SU-DHL-6 (cell line): ENCODE results near the gene DRC1.

Experiments used
- H2AFZ ChIP-seq: fragments of 200-600 bp; sonication (generic); 2 replicates; pipeline ENCODE4 v1.6.1; 2014; ENCODE audit warnings: low read depth, mild to moderate bottlenecking, moderate library complexity, mixed read lengths, antibody characterized with exemption, low read length; ENCODE audit not compliant: severe bottlenecking
- H3F3A ChIP-seq: fragments of 200-600 bp; shearing (Covaris generic); 2 replicates; pipeline ENCODE4 v1.6.0; 2016; ENCODE audit warnings: antibody characterized with exemption, mild to moderate bottlenecking; ENCODE audit not compliant: insufficient read depth
- H3K27ac ChIP-seq: fragments of 200-600 bp; sonication (generic); 2 replicates; pipeline ENCODE4 v1.5.1; 2016; ENCODE audit warnings: low read depth, mild to moderate bottlenecking, low read length, moderate library complexity, mixed read lengths
- H3K27me3 ChIP-seq: fragments of 200-600 bp; sonication (generic), shearing (Covaris generic); 2 replicates; pipeline ENCODE4 v1.6.0; 2014; ENCODE audit warnings: mild to moderate bottlenecking, low read length
- H3K36me3 ChIP-seq: fragments of 200-600 bp; sonication (generic); 2 replicates; pipeline ENCODE4 v1.6.1; 2014; ENCODE audit warnings: mild to moderate bottlenecking, low read length, mixed read lengths
- H3K4me2 ChIP-seq: fragments of 300-600, 200-600 bp; shearing (Covaris generic), sonication (generic); 2 replicates; pipeline ENCODE4 v1.6.0; 2014; ENCODE audit warnings: low read length, low read depth, mild to moderate bottlenecking; ENCODE audit not compliant: poor library complexity, severe bottlenecking
- H3K4me3 ChIP-seq: fragments of 200-600 bp; sonication (generic); 2 replicates; pipeline ENCODE4 v1.5.1; 2014; ENCODE audit warnings: antibody characterized with exemption, low read length, mild to moderate bottlenecking, mixed read lengths; ENCODE audit not compliant: insufficient read depth, poor library complexity, severe bottlenecking
- H3K79me2 ChIP-seq: fragments of 200-600 bp; sonication (generic); 2 replicates; pipeline ENCODE4 v1.6.1; 2014; ENCODE audit warnings: mild to moderate bottlenecking, low read length, moderate library complexity; ENCODE audit not compliant: insufficient read depth
- H3K9ac ChIP-seq: fragments of 200-600 bp; sonication (generic); 2 replicates; pipeline ENCODE4 v1.7.0; 2014; ENCODE audit warnings: mild to moderate bottlenecking, low read length
- H3K9me2 ChIP-seq: fragments of 200-600 bp; sonication (generic); replicated peaks from 2 replicates; pipeline ENCODE4 v1.6.1; 2014; ENCODE audit warnings: low read length; ENCODE audit not compliant: insufficient read depth
- H3K9me3 ChIP-seq: fragments of 200-600 bp; sonication (generic); 2 replicates; pipeline ENCODE4 v1.6.1; 2014; ENCODE audit warnings: low read length, mixed read lengths; ENCODE audit not compliant: insufficient read depth
- H4K20me1 ChIP-seq: fragments of 200-600 bp; sonication (generic); 2 replicates; pipeline ENCODE4 v1.6.1; 2014; ENCODE audit warnings: low read depth, mild to moderate bottlenecking, antibody characterized with exemption, low read length, moderate library complexity, mixed read lengths
- CTCF ChIP-seq: fragments of 200-600 bp; sonication (generic); IDR thresholded peaks from one replicate; pipeline ENCODE4 v1.5.1; 2017; ENCODE audit warnings: antibody characterized with exemption, mild to moderate bottlenecking, low read length, moderate library complexity; ENCODE audit not compliant: insufficient read depth, poor library complexity, severe bottlenecking
- EZH2phosphoT487 ChIP-seq: fragments of 200-600 bp; sonication (generic), shearing (Covaris generic); conservative IDR thresholded peaks from 2 replicates; pipeline ENCODE4 v1.6.1; 2018; ENCODE audit warnings: mild to moderate bottlenecking, antibody characterized with exemption, low read length, moderate library complexity, mixed read lengths

The DRC1 gene

GRCh38 chr2:26442707-26443106, 41.0 kb downstream of the DRC1 start:
- TF ChIP-seq CTCF (no peak), EZH2phosphoT487 (no peak)
- Histone ChIP-seq H3K27ac (no peak overlapping the region), H3K9me3 (no peaks in the 10 kb centered on the region), H3K9ac (no peak overlapping the region), H3K4me2 (no peak overlapping the region), H3K79me2 (no peaks in the 10 kb centered on the region), H4K20me1 (no peaks in the 10 kb centered on the region), H3F3A (no peaks in the 10 kb centered on the region), H2AFZ (no peak overlapping the region), H3K9me2 (no peaks in the 10 kb centered on the region), H3K27me3 (no peaks in the 10 kb centered on the region), H3K4me3 (no peak overlapping the region), H3K36me3 (no peaks in the 10 kb centered on the region)

DNA sequence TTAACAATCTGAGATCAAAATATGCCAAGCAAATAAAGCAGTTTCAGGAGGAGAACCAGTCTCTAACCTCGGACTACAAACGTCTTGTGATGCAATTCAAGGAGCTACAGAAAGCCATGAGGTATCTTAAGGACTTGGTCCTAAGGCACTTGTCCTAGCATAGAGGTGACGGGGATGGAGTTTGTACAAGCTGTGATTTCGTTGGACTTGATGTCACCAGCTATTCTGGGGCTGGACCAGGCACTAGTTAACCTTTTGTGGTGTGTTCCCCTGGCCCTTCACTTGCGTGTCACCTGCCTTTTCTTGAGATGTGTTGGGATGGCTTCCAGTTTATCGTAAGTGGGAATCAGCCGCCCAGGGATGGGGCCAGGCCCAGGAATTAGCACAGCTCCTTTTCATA, 42.5 kb downstream of the DRC1 start:
- Histone ChIP-seq H3K4me3 (no peak overlapping the region), H3K9ac (no peak overlapping the region), H3K9me3 (no peaks in the 10 kb centered on the region), H3K36me3 (no peaks in the 10 kb centered on the region), H2AFZ (no peak overlapping the region), H3K4me2 (no peak overlapping the region), H3K9me2 (no peaks in the 10 kb centered on the region), H3K79me2 (no peaks in the 10 kb centered on the region), H3K27ac (no peak overlapping the region), H3K27me3 (no peaks in the 10 kb centered on the region), H4K20me1 (no peaks in the 10 kb centered on the region), H3F3A (no peaks in the 10 kb centered on the region)
- TF ChIP-seq CTCF (no peak), EZH2phosphoT487 (no peak)

- Histone ChIP-seq H3K36me3 (no peaks in the 10 kb centered on the region), H3K79me2 (no peaks in the 10 kb centered on the region), H3K4me3 (no peak overlapping the region), H3K27me3 (no peaks in the 10 kb centered on the region; the same call in 1 of the 2 replicates), H3K4me2 (no peak overlapping the region), H3K9ac (no peak overlapping the region), H3F3A (no peaks in the 10 kb centered on the region), H3K9me2 (no peaks in the 10 kb centered on the region), H4K20me1 (no peaks in the 10 kb centered on the region), H3K9me3 (no peaks in the 10 kb centered on the region), H2AFZ (no peak overlapping the region), H3K27ac (no peak overlapping the region)
- no peak for TF ChIP-seq EZH2phosphoT487
- no peak for TF ChIP-seq CTCF
Measured at GRCh38 chr2:26448651-26449050, 46.9 kb downstream of the DRC1 start.
